Mucosa of rectum (tissue), 2 donors: ENCODE data around the gene BSND.

Experiments
- H3K27ac ChIP-seq, 2 donors: one replicate each; pipeline ENCODE4 v1.7.0; 2013; ENCODE audit warnings: inconsistent platforms in 2 of 2, low read depth in 2 of 2, low read length in 2 of 2
- H3K27me3 ChIP-seq, 2 donors: one replicate each; pipeline ENCODE4 v1.7.0; 2013; ENCODE audit warnings: low read length in 2 of 2; ENCODE audit not compliant: control insufficient read depth in 2 of 2, insufficient read depth in 2 of 2
- H3K36me3 ChIP-seq, 2 donors: one replicate each; pipeline ENCODE4 v1.7.0; 2013; ENCODE audit warnings: low read length in 2 of 2; ENCODE audit not compliant: control insufficient read depth in 2 of 2, insufficient read depth in 2 of 2
- H3K4me1 ChIP-seq, 2 donors: one replicate each; pipeline ENCODE4 v1.7.0; 2013; ENCODE audit warnings: low read length in 2 of 2, mild to moderate bottlenecking in 1 of 2; ENCODE audit not compliant: control insufficient read depth in 2 of 2, insufficient read depth in 2 of 2
- H3K4me3 ChIP-seq, 2 donors: one replicate each; pipeline ENCODE4 v1.7.0; 2013; ENCODE audit warnings: low read length in 2 of 2
- H3K9ac ChIP-seq, 2 donors: one replicate each; pipeline ENCODE4 v1.7.0; 2013; ENCODE audit warnings: low read length in 2 of 2, low read depth in 1 of 2, mild to moderate bottlenecking in 1 of 2
- H3K9me3 ChIP-seq, 2 donors: one replicate each; pipeline ENCODE4 v1.7.0; 2013; ENCODE audit warnings: low read length in 2 of 2; ENCODE audit not compliant: control insufficient read depth in 2 of 2
- donor health status: healthy.
- donor health status: Normal muscosa, but diverticular disease.

Gene BSND

GRCh38 chr1:54984131-54984842 is 14.4 kb upstream of the BSND start:
- H3K9me3 ChIP-seq = no peaks in the 10 kb centered on the region
- peaks cover 7 to 21% of the 10 kb centered on the region in 2 donors for H3K4me1 ChIP-seq
- no peak overlapping the region for H3K9ac ChIP-seq
- H3K36me3 ChIP-seq = no peaks in the 10 kb centered on the region
- H3K27me3 ChIP-seq = peaks cover 4 to 7% of the 10 kb centered on the region in 2 donors
- H3K4me3 ChIP-seq = no peak overlapping the region
- no peak overlapping the region for H3K27ac ChIP-seq

GRCh38 chr1:54985556-54985955 is 13.2 kb upstream of the BSND start:
- Histone ChIP-seq H3K27me3 (peaks cover 0 to 2% of the 10 kb centered on the region in 2 donors), H3K4me3 (no peak overlapping the region), H3K36me3 (no peaks in the 10 kb centered on the region), H3K27ac (no peak overlapping the region), H3K9me3 (no peaks in the 10 kb centered on the region), H3K9ac (no peak overlapping the region), H3K4me1 (peaks cover 4 to 26% of the 10 kb centered on the region in 2 donors)

- Histone ChIP-seq H3K27ac (no peak overlapping the region), H3K4me3 (no peak overlapping the region), H3K4me1 (peaks cover 4 to 26% of the 10 kb centered on the region in 2 donors), H3K36me3 (no peaks in the 10 kb centered on the region), H3K9ac (no peak overlapping the region), H3K27me3 (peaks cover 0 to 2% of the 10 kb centered on the region in 2 donors), H3K9me3 (no peaks in the 10 kb centered on the region)
These were observed 12.7 kb upstream of the BSND start for GRCh38 chr1:54986025-54986424.

GRCh38 chr1:54986533-54986932 is 12.2 kb upstream of the BSND start:
- H3K36me3 ChIP-seq = no peaks in the 10 kb centered on the region
- H3K27me3 ChIP-seq = peaks cover 0 to 2% of the 10 kb centered on the region in 2 donors
- no peak overlapping the region for H3K4me3 ChIP-seq
- no peak overlapping the region for H3K27ac ChIP-seq
- peaks cover 4 to 26% of the 10 kb centered on the region in 2 donors for H3K4me1 ChIP-seq
- no peak overlapping the region for H3K9ac ChIP-seq
- no peaks in the 10 kb centered on the region for H3K9me3 ChIP-seq

GRCh38 chr1:54987427-54987826 is 11.3 kb upstream of the BSND start:
- Histone ChIP-seq H3K27me3 (no peaks in the 10 kb centered on the region), H3K9me3 (no peaks in the 10 kb centered on the region), H3K9ac (no peak overlapping the region), H3K4me1 (peaks cover 4 to 23% of the 10 kb centered on the region in 2 donors), H3K4me3 (no peak overlapping the region), H3K27ac (no peak overlapping the region), H3K36me3 (no peaks in the 10 kb centered on the region)

- peaks cover 4 to 22% of the 10 kb centered on the region in 2 donors for H3K4me1 ChIP-seq
- H3K27ac ChIP-seq = peak overlapping the region in 1 of 2 donors; percentile 76
- no peak overlapping the region for H3K9ac ChIP-seq
These were observed 10.6 kb upstream of the BSND start for GRCh38 chr1:54987919-54988705.

GRCh38 chr1:54988975-54989374 is 9.8 kb upstream of the BSND start:
- H3K9me3 ChIP-seq = no peaks in the 10 kb centered on the region
- peaks cover 4 to 22% of the 10 kb centered on the region in 2 donors for H3K4me1 ChIP-seq
- peak overlapping the region in 1 of 2 donors; percentile 10 for H3K9ac ChIP-seq
- H3K36me3 ChIP-seq = no peaks in the 10 kb centered on the region
- H3K4me3 ChIP-seq = no peak overlapping the region
- H3K27me3 ChIP-seq = no peaks in the 10 kb centered on the region
- peak overlapping the region; percentile 59 to 76 for H3K27ac ChIP-seq

More at GRCh38 chr1:54987919-54988705, 10.6 kb upstream of the BSND start:
- no peak overlapping the region for H3K4me3 ChIP-seq
- H3K27me3 ChIP-seq = no peaks in the 10 kb centered on the region
- no peaks in the 10 kb centered on the region for H3K36me3 ChIP-seq
- H3K9me3 ChIP-seq = no peaks in the 10 kb centered on the region

- Histone ChIP-seq H3K27ac (peak overlapping the region; percentile 59 to 76), H3K9ac (peak overlapping the region in 1 of 2 donors; percentile 10), H3K9me3 (no peaks in the 10 kb centered on the region), H3K36me3 (no peaks in the 10 kb centered on the region), H3K27me3 (no peaks in the 10 kb centered on the region), H3K4me3 (no peak overlapping the region), H3K4me1 (peaks cover 4 to 22% of the 10 kb centered on the region in 2 donors)
These were observed 9.3 kb upstream of the BSND start for GRCh38 chr1:54989473-54989872.

GRCh38 chr1:54989968-54990810 is 8.5 kb upstream of the BSND start:
- H3K9ac ChIP-seq = no peak overlapping the region
- peaks cover 4 to 22% of the 10 kb centered on the region in 2 donors for H3K4me1 ChIP-seq
- peaks cover 0 to 2% of the 10 kb centered on the region in 2 donors for H3K27me3 ChIP-seq
- H3K36me3 ChIP-seq = no peaks in the 10 kb centered on the region
- peak overlapping the region; percentile 57 to 59 for H3K27ac ChIP-seq
- H3K9me3 ChIP-seq = no peaks in the 10 kb centered on the region
- H3K4me3 ChIP-seq = no peak overlapping the region
